Naive thymus-derived CD4-positive, alpha-beta T cell (primary cell): Measurements from ENCODE around the gene TMEM214. TPM values are rescaled to one million over a fixed set of nuclear protein-coding genes. Genes with fewer than 3 reads are reported as not detected.

Experiments
- ATAC-seq: fragments of 150-1000 bp; cut with Tn5 transposase; 2 replicates; pipeline ENCODE4 v1.10.0; 2021; ENCODE audit warnings: mild to moderate bottlenecking, moderate library complexity
- CTCF ChIA-PET: fragments of 350-600 bp; sonication (Branson Sonifier 250); formaldehyde crosslinking; loops from one replicate; lab custom pipeline; 2021; ENCODE audit warnings: antibody characterized with exemption; lab: Charles Lee
- POLR2A ChIA-PET: fragments of 350-600 bp; sonication (Branson Sonifier 250); formaldehyde crosslinking; loops from one replicate; lab custom pipeline; 2021; ENCODE audit warnings: antibody characterized with exemption, inconsistent platforms; lab: Charles Lee
- DNase-seq, 9 donors: peaks; one replicate each; pipeline versions ENCODE4 v3.0.0 to v3.0.0-alpha.2; 2020 to 2022; ENCODE audit warnings: mixed read lengths in 1 of 9
- H3K27ac ChIP-seq: one replicate; pipeline ENCODE4 v1.7.0; 2013; ENCODE audit warnings: mild to moderate bottlenecking, low read depth, low read length, moderate library complexity
- H3K27me3 ChIP-seq, 2 donors: one replicate each; pipeline ENCODE4 v1.7.0; 2013; ENCODE audit warnings: low read length in 2 of 2, mild to moderate bottlenecking in 2 of 2, moderate library complexity in 2 of 2; ENCODE audit not compliant: control insufficient read depth in 2 of 2, insufficient read depth in 2 of 2
- H3K36me3 ChIP-seq, 3 experiments: 1 replicate in 2 of 3; 2 replicates in 1 of 3; pipeline ENCODE4 v1.7.0; 2013; ENCODE audit warnings: low read length in 3 of 3, mild to moderate bottlenecking in 3 of 3, moderate library complexity in 1 of 3; ENCODE audit not compliant: insufficient read depth in 3 of 3, control insufficient read depth in 2 of 3
- H3K4me1 ChIP-seq, 2 donors: one replicate each; pipeline ENCODE4 v1.7.0; 2013; ENCODE audit warnings: low read length in 2 of 2, mild to moderate bottlenecking in 2 of 2, moderate library complexity in 1 of 2; ENCODE audit not compliant: control insufficient read depth in 2 of 2, insufficient read depth in 2 of 2
- H3K4me3 ChIP-seq: 2 replicates; pipeline ENCODE4 v1.7.0; 2013; ENCODE audit warnings: mild to moderate bottlenecking, low read length
- H3K9me3 ChIP-seq, 3 experiments: 1 replicate in 2 of 3; 2 replicates in 1 of 3; pipeline ENCODE4 v1.7.0; 2013; ENCODE audit warnings: low read length in 3 of 3; ENCODE audit not compliant: control insufficient read depth in 2 of 3
- H3K27ac Mint-ChIP-seq, 9 donors: one replicate each; pipeline ENCODE4 v1.8.0; 2020 to 2022; ENCODE audit warnings: mixed read lengths in 9 of 9, mild to moderate bottlenecking in 8 of 9, moderate library complexity in 5 of 9, inconsistent platforms in 2 of 9
- H3K27me3 Mint-ChIP-seq, 5 donors: one replicate each; pipeline ENCODE4 v1.8.0; 2021 to 2022; ENCODE audit warnings: mixed read lengths in 5 of 5, mild to moderate bottlenecking in 1 of 5
- H3K36me3 Mint-ChIP-seq, 5 donors: one replicate each; pipeline ENCODE4 v1.8.0; 2020 to 2022; ENCODE audit warnings: mixed read lengths in 5 of 5, mild to moderate bottlenecking in 3 of 5, inconsistent platforms in 1 of 5
- H3K4me1 Mint-ChIP-seq, 7 donors: one replicate each; pipeline ENCODE4 v1.8.0; 2020 to 2022; ENCODE audit warnings: mixed read lengths in 7 of 7, mild to moderate bottlenecking in 3 of 7, inconsistent platforms in 1 of 7
- H3K4me3 Mint-ChIP-seq, 10 donors: one replicate each; pipeline ENCODE4 v1.8.0; 2020 to 2022; ENCODE audit warnings: mild to moderate bottlenecking in 10 of 10, mixed read lengths in 10 of 10, moderate library complexity in 6 of 10, inconsistent platforms in 2 of 10
- H3K9me3 Mint-ChIP-seq, 11 donors: one replicate each; pipeline ENCODE4 v1.8.0; 2020 to 2022; ENCODE audit warnings: mixed read lengths in 11 of 11, mild to moderate bottlenecking in 4 of 11, inconsistent platforms in 1 of 11, moderate library complexity in 1 of 11
- intact Hi-C, 2 donors: fragments of 100-400 bp; cut with micrococcal nuclease; formaldehyde crosslinking; loops; one replicate each; pipeline ENCODE4 v1.15.1; 2023
- polyA plus RNA-seq, 2 donors: library from polyadenylated mRNA; unstranded; fragments of 300-500 nt; fragmentation: Illumina TruSeq; gene quantifications; one replicate each; pipeline ENCODE4 v1.2.3, GENCODE V29; 2021
- total RNA-seq, 6 experiments: library from RNA in 5 of 6; stranded (reverse) in 5 of 6; gene quantifications; 1 replicate in 5 of 6; 2 replicates in 1 of 6; pipeline ENCODE4 v1.2.3 and lab custom pipeline; 2021 to 2026

Gene TMEM214
- total and polyA plus RNA-seq, 7 experiments from 2014 or later, result 18.6 to 114 (median 41.7) TPM

- ChIA-PET CTCF (no interaction called here), POLR2A (interaction anchor here (0.6 to 10.4 kb wide), 3 partner anchors 9 to 29 kb away, joined by 4 to 216 read pairs (median 106); partner anchors contain the start of genes KHK and OST4)
- Mint-ChIP-seq H3K27ac (no peak overlapping the region), H3K9me3 (no peaks in the 10 kb centered on the region), H3K36me3 (peaks cover 0 to 32% (median 10%) of the 10 kb centered on the region in 5 donors), H3K4me1 (peaks cover under 1 to 16% (median 3%) of the 10 kb centered on the region in 7 donors), H3K4me3 (no peak overlapping the region), H3K27me3 (no peaks in the 10 kb centered on the region)
- peaks cover under 1 to 2% of the 10 kb centered on the region in 2 donors for H3K4me1 ChIP-seq
- H3K27me3 ChIP-seq, result no peaks in the 10 kb centered on the region
- H3K36me3 ChIP-seq, result peaks cover 4 to 26% (median 13%) of the 10 kb centered on the region in 3 experiments
- intact Hi-C loops, result no loop called here
- no peak overlapping the region for H3K27ac ChIP-seq
- no peak overlapping the region for H3K4me3 ChIP-seq
- DNase-seq (no peak), ATAC-seq (no peak)
- no peaks in the 10 kb centered on the region for H3K9me3 ChIP-seq
Measured at GRCh38 chr2:27057184-27057583, 24.4 kb downstream of the TMEM214 start.

- Histone ChIP-seq H3K27ac (no peak overlapping the region), H3K4me3 (no peak overlapping the region), H3K27me3 (no peaks in the 10 kb centered on the region), H3K9me3 (no peaks in the 10 kb centered on the region), H3K4me1 (no peaks in the 10 kb centered on the region), H3K36me3 (peaks cover 4 to 30% (median 13%) of the 10 kb centered on the region in 3 experiments)
- H3K36me3 Mint-ChIP-seq, result peaks cover 4 to 38% (median 13%) of the 10 kb centered on the region in 5 donors
- no peaks in the 10 kb centered on the region for H3K27me3 Mint-ChIP-seq
- H3K9me3 Mint-ChIP-seq, result no peaks in the 10 kb centered on the region
- H3K27ac Mint-ChIP-seq, result peak overlapping the region in 1 of 9 donors; percentile 19
- DNase-seq (no peak), ATAC-seq (no peak)
- POLR2A ChIA-PET, result interaction anchor here (2.7 to 10.4 kb wide), 3 partner anchors 7 to 28 kb away, joined by 12 to 106 read pairs (median 34); partner anchors contain the start of genes AGBL5, KHK and OST4
- intact Hi-C loops, result no loop called here
- H3K4me1 Mint-ChIP-seq, result peaks cover 0 to 22% (median 6%) of the 10 kb centered on the region in 7 donors
- CTCF ChIA-PET, result interaction anchor here (1.2 kb wide), 1 partner anchor 9 kb away, joined by 3 read pairs; no protein-coding TSS in a partner anchor
- no peak overlapping the region for H3K4me3 Mint-ChIP-seq
Measured at GRCh38 chr2:27058210-27058609, 25.4 kb downstream of the TMEM214 start.

- peak overlapping the region in 2 of 9 donors; percentile 1 to 32 for H3K27ac Mint-ChIP-seq
- intact Hi-C loops, result no loop called here
Measured at GRCh38 chr2:27059141-27059820, 26.5 kb downstream of the TMEM214 start.

GRCh38 chr2:27060323-27060722 lies 27.6 kb downstream of the TMEM214 start:
- Histone ChIP-seq H3K4me3 (no peak overlapping the region), H3K27me3 (no peaks in the 10 kb centered on the region), H3K4me1 (no peaks in the 10 kb centered on the region), H3K9me3 (no peaks in the 10 kb centered on the region), H3K36me3 (peaks cover 2 to 23% (median 13%) of the 10 kb centered on the region in 3 experiments), H3K27ac (no peak overlapping the region)
- H3K27me3 Mint-ChIP-seq, result no peaks in the 10 kb centered on the region
- H3K4me1 Mint-ChIP-seq, result peaks cover 0 to 20% (median 7%) of the 10 kb centered on the region in 7 donors
- ATAC-seq (no peak), DNase-seq (no peak)
- POLR2A ChIA-PET, result interaction anchor here (0.7 to 5.9 kb wide), 4 partner anchors 8 to 76 kb away, joined by 3 to 34 read pairs (median 9); partner anchors contain the start of genes AGBL5 and OST4
- intact Hi-C loops, result no loop called here
- H3K27ac Mint-ChIP-seq, result peak overlapping the region in 3 of 9 donors; percentile 6 to 42 (median 36)
- no peaks in the 10 kb centered on the region for H3K9me3 Mint-ChIP-seq
- H3K36me3 Mint-ChIP-seq, result peaks cover 4 to 41% (median 10%) of the 10 kb centered on the region in 5 donors
- H3K4me3 Mint-ChIP-seq, result no peak overlapping the region
- CTCF ChIA-PET, result no interaction called here

More at GRCh38 chr2:27059141-27059820, 26.5 kb downstream of the TMEM214 start:
- ATAC-seq, result no peak
- no peaks in the 10 kb centered on the region for H3K27me3 ChIP-seq
- peaks cover 0 to 22% (median 6%) of the 10 kb centered on the region in 7 donors for H3K4me1 Mint-ChIP-seq
- no peak overlapping the region for H3K4me3 Mint-ChIP-seq
- no peaks in the 10 kb centered on the region for H3K4me1 ChIP-seq
- peaks cover 4 to 41% (median 13%) of the 10 kb centered on the region in 5 donors for H3K36me3 Mint-ChIP-seq
- peaks cover 4 to 30% (median 13%) of the 10 kb centered on the region in 3 experiments for H3K36me3 ChIP-seq
- H3K27ac ChIP-seq, result no peak overlapping the region
- ChIA-PET CTCF (interaction anchor here (0.7 to 1.2 kb wide), 2 partner anchors 10 to 626 kb away, joined by 3 to 5 read pairs; no protein-coding TSS in a partner anchor), POLR2A (interaction anchor here (1.7 to 10.4 kb wide), 4 partner anchors 8 to 27 kb away, joined by 6 to 106 read pairs (median 23); partner anchors contain the start of genes AGBL5, KHK and OST4)
- H3K9me3 ChIP-seq, result no peaks in the 10 kb centered on the region
- no peaks in the 10 kb centered on the region for H3K27me3 Mint-ChIP-seq
- no peaks in the 10 kb centered on the region for H3K9me3 Mint-ChIP-seq
- H3K4me3 ChIP-seq, result no peak overlapping the region
- no peak for DNase-seq

GRCh38 chr2:27065128-27065527 lies 32.4 kb downstream of the TMEM214 start:
- DNase-seq, result no peak
- Mint-ChIP-seq H3K4me1 (peaks cover 27 to 50% (median 47%) of the 10 kb centered on the region in 7 donors), H3K27me3 (no peaks in the 10 kb centered on the region), H3K36me3 (peaks cover 7 to 39% (median 12%) of the 10 kb centered on the region in 5 donors), H3K9me3 (peaks cover 0 to 1% (median 0%) of the 10 kb centered on the region in 11 donors), H3K27ac (peak overlapping the region in 2 of 9 donors; percentile 11 to 21), H3K4me3 (no peak overlapping the region)
- intact Hi-C loops, result no loop called here
- H3K9me3 ChIP-seq, result no peaks in the 10 kb centered on the region
- peaks cover 6 to 13% of the 10 kb centered on the region in 2 donors for H3K4me1 ChIP-seq
- peaks cover 0 to 37% (median 5%) of the 10 kb centered on the region in 3 experiments for H3K36me3 ChIP-seq
- H3K27me3 ChIP-seq, result no peaks in the 10 kb centered on the region
- no peak for ATAC-seq
- POLR2A ChIA-PET, result interaction anchor here (11.3 kb wide), 1 partner anchor 12 kb away, joined by 216 read pairs; the partner anchor contains the start of gene AGBL5
- no peak overlapping the region for H3K27ac ChIP-seq
- no peak overlapping the region for H3K4me3 ChIP-seq
- CTCF ChIA-PET, result no interaction called here

- CTCF ChIA-PET, result interaction anchor here (1.3 kb wide), 1 partner anchor 19 kb away, joined by 5 read pairs; the partner anchor contains the start of gene KHK
- Mint-ChIP-seq H3K36me3 (peaks cover 8 to 38% (median 12%) of the 10 kb centered on the region in 5 donors), H3K4me3 (no peak overlapping the region), H3K27ac (peak overlapping the region in 3 of 9 donors; percentile 3 to 49 (median 12)), H3K9me3 (peaks cover 0 to 1% (median 0%) of the 10 kb centered on the region in 11 donors), H3K27me3 (no peaks in the 10 kb centered on the region), H3K4me1 (peaks cover 37 to 67% (median 60%) of the 10 kb centered on the region in 7 donors)
- intact Hi-C loops, result no loop called here
- no peaks in the 10 kb centered on the region for H3K9me3 ChIP-seq
- POLR2A ChIA-PET, result interaction anchor here (0.9 to 11.3 kb wide), 5 partner anchors 8 to 67 kb away, joined by 3 to 216 read pairs (median 6); partner anchors contain the start of genes AGBL5 and PREB
- H3K4me3 ChIP-seq, result no peak overlapping the region
- no peaks in the 10 kb centered on the region for H3K27me3 ChIP-seq
- ATAC-seq (no peak), DNase-seq (no peak)
- peaks cover 20 to 21% of the 10 kb centered on the region in 2 donors for H3K4me1 ChIP-seq
- H3K27ac ChIP-seq, result no peak overlapping the region
- peaks cover 0 to 44% (median 5%) of the 10 kb centered on the region in 3 experiments for H3K36me3 ChIP-seq
Measured at GRCh38 chr2:27067385-27067784, 34.6 kb downstream of the TMEM214 start.
